Activated CD4-positive, alpha-beta T cell treated with anti-CD3 and anti-CD28 coated beads, Interleukin-2, amount 50 U/mL, for 16 hours (primary cell): Measurements from ENCODE around the gene MYEOV.

Source experiments
- DNase-seq: peaks from one replicate; pipeline ENCODE4 v3.0.0-alpha.2; 2020

Gene MYEOV

DNA sequence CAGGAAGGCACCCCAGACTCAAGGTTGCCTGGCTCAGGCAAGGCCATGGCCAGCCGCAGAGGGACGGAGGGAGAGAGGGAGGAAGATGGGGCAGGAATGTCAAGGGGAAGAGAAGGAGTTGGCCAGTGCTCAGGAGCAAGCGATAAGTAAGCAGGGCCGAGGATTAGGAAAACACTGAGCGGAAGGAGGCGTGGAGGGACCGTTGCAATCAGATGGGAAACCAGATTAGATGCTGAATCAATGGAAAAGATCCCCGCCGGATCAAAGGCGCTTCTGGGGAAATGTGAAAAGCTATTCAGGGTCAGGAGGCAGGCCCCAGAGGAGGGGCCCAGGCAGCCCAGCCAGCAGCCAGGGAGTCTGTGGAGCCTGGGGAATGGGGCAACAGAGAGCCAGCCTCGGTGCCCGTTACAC lies 26.6 kb upstream of the MYEOV start:
- DNase-seq, result no peak

DNA sequence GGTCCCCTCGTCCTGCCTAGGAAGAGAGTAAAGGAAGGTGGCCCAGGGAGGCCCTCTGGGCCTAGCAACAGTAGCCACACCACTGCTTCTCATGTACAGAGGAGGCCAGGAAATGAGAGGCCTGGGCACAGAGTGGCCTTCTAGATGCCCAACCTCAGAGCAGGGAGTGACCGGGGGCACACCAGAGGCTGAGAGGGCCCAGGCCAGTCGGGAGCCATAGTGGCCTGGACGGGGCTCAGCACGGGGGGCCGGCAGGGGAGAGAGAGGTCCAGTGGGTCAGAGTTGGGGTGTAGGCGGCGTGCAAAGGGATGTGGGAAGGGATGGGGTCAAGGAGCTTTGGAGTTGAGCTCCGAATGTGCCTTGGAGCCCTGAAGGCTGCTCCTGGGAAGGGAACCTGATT lies 25.0 kb upstream of the MYEOV start:
- no peak for DNase-seq

- DNase-seq, result no peak
These were observed 24.6 kb upstream of the MYEOV start for GRCh38 chr11:69269388-69269787.

DNA sequence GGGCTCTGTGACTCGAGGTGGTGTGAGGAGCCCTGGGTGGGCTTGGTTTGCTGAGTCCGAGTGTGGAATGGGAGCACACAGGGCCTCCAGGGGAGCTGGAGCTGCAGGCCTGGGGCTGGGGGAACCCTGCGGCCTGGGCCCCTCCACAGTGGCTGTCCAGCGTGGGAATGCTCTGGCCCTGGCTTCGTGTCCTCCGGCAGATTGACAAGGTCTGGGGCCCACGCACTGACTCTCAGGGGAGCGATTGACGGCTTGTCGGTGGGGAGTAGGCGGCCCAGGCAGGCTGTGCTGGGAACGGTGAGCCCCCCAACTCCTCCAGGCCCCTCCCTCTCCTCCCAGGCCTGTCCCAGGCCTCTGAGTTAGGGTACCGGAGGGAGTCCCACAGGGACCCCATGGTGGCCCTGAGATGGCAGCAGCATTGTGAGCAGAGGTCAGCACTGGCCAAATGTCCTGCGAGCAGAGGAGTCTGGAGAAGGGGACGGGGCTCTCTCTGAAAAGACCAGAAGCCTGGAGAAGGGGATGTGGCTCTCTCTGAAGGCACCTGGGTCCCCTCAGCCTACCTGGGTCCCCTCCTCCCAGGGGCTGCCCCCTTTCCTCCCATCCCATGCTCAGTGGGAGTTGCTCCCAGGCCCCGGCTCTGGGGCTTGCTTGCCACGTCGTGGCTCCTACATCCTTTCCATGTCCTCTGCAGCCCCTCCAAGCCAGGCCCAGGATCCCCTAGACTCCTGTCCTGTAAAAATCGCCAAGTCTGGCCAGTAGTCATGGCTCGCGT lies 23.8 kb upstream of the MYEOV start:
- DNase-seq, result no peak

DNA sequence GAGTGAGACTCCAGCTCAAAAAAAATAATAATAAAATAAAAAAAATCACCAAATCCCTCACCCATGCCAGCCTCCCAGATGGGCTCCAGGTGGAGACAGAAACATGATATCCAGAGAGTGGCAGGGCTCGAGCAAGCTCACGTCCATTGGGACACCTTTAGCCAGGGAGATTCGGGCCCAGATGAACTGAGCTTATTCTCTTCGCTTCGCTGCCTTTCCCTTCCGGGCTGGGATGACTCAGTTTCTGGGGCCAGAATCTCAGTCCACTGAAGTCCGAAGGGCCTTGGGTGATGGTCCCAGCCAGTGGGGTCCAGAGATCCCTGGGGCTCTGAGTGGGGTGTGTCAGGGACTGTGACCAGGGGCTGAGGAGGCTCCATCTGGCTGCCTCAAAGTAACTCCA lies 23.0 kb upstream of the MYEOV start:
- no peak for DNase-seq

- DNase-seq, result no peak
These were observed 21.9 kb upstream of the MYEOV start for GRCh38 chr11:69272055-69272454.

DNA sequence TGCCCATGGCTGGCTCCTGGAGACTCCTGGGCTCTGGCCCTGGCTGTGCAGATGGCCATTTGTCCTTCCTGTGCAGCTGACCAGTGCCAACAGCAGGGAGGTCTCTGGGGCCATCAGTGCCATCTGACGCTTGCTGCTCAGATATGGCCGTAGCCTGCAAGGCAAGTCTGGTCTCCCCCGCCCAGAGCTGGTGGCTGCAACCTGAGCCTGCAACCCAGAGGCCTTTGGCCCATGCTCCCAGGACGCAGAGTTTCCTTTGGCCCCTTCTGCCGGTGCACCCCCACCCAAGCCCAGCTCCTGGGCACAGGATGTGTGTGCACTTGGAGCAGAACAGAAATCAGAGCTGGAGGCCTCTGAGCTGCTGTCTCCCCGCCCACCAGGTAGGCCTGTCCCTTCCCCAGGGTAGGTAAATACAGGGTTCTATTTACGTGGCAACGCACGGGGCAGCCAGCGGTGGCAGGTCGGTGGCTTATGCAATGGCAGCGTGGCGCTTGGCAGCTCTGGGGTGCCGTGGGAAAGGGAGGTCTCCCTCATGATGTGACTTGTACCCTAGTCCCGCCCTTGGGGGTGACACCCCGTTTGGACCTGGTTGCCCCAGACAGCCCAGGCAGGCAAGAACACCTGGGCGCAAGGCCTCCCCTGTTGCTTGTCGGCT lies 21.0 kb upstream of the MYEOV start:
- no peak for DNase-seq

GRCh38 chr11:69273571-69273970 lies 20.4 kb upstream of the MYEOV start:
- DNase-seq, result no peak

- DNase-seq, result no peak
These were observed 19.4 kb upstream of the MYEOV start for GRCh38 chr11:69274531-69275016.

GRCh38 chr11:69275178-69275577 lies 18.8 kb upstream of the MYEOV start:
- no peak for DNase-seq

- no peak for DNase-seq
These were observed 17.8 kb upstream of the MYEOV start for GRCh38 chr11:69276165-69276564.

- no peak for DNase-seq
These were observed 16.7 kb upstream of the MYEOV start for GRCh38 chr11:69277074-69277809.

GRCh38 chr11:69278091-69278867 lies 15.7 kb upstream of the MYEOV start:
- no peak for DNase-seq

GRCh38 chr11:69280451-69280850 lies 13.5 kb upstream of the MYEOV start:
- no peak for DNase-seq

- no peak for DNase-seq
These were observed 13.0 kb upstream of the MYEOV start for GRCh38 chr11:69280994-69281393.

GRCh38 chr11:69283446-69283845 lies 10.5 kb upstream of the MYEOV start:
- no peak for DNase-seq

DNA sequence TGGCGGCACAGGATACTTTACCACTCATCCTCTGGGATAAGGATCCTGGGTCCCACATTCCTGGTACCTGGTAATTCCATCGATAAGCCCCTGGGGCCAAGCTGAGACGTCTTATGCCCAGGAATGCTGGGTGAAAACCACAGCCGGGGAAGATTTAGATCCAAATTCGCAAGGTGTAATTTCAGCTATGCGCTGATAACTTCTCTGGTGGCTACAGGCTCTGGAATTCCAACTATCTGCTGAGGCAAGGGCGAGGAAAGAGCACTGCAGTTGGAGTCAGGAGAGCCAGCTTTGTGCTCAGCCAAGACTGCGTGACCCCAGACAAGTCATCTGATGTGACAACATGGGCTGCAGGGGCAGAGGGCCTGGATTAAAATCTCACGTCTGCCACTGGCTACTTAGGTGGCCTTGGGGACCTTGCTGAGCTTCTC lies 9.9 kb upstream of the MYEOV start:
- DNase-seq, result no peak

- no peak for DNase-seq
These were observed 8.9 kb upstream of the MYEOV start for GRCh38 chr11:69285091-69285490.

GRCh38 chr11:69285766-69286165 lies 8.2 kb upstream of the MYEOV start:
- no peak for DNase-seq

- no peak for DNase-seq
These were observed 7.3 kb upstream of the MYEOV start for GRCh38 chr11:69286374-69287371.
